ENCODE results near the gene MEGF11. TPM values are rescaled to one million over a fixed set of nuclear protein-coding genes. Genes with fewer than 3 reads are reported as not detected.

Gene MEGF11
- total RNA-seq, 2 experiments from 2014 or later = 3.3 to 6.8 TPM

GRCh38 chr15:65939901-65940617 lies 313.5 kb downstream of the MEGF11 start:
- no peaks in the 10 kb centered on the region for H4K20me1 ChIP-seq (ENCODE audit: insufficient read depth, low read length)
- no peaks in the 10 kb centered on the region for H3K9me3 ChIP-seq (ENCODE audit: low read length)
- H3K79me2 ChIP-seq (ENCODE audit: insufficient read depth, low read depth, low read length) = no peaks in the 10 kb centered on the region
- no peak for TF ChIP-seq EZH2phosphoT487 (IDR thresholded peaks at IDR 0.05; ENCODE audit: borderline replicate concordance, low read depth, low read length)
- no peak for TF ChIP-seq CTCF (conservative IDR thresholded peaks at IDR 0.05; ENCODE audit: low read length)
- H3K4me1 ChIP-seq (ENCODE audit: insufficient read depth, low read length, poor library complexity, severe bottlenecking) = no peaks in the 10 kb centered on the region
- no peak overlapping the region for H3K4me2 ChIP-seq (ENCODE audit: low read length)
- H3K36me3 ChIP-seq (ENCODE audit: insufficient read depth, low read length) = no peaks in the 10 kb centered on the region
- no peak overlapping the region for H2AFZ ChIP-seq (ENCODE audit: low read length)
- intact Hi-C loops (cut with micrococcal nuclease; ENCODE audit: unreplicated experiment) = no loop called here
- DNase-seq (ENCODE audit: low spot score) = no peak
- H3K27ac ChIP-seq (ENCODE audit: low read depth, low read length, poor library complexity, severe bottlenecking) = no peak overlapping the region
- CTCF ChIA-PET (ENCODE audit: unreplicated experiment) = no interaction called here
- POLR2A ChIA-PET = no interaction called here
- no TSS peak for BruUV-seq (replicated peaks)
- no peaks in the 10 kb centered on the region for H3K9me2 ChIP-seq (ENCODE audit: insufficient read depth, low read length)
- H3K4me3 ChIP-seq (ENCODE audit: low read depth, low read length, poor library complexity, severe bottlenecking) = no peak overlapping the region

- H2AFZ ChIP-seq (ENCODE audit: low read length) = no peak overlapping the region
- CTCF ChIA-PET (ENCODE audit: unreplicated experiment) = no interaction called here
- no peaks in the 10 kb centered on the region for H3K9me2 ChIP-seq (ENCODE audit: insufficient read depth, low read length)
- no peak overlapping the region for H3K27ac ChIP-seq (ENCODE audit: low read depth, low read length, poor library complexity, severe bottlenecking)
- H3K4me2 ChIP-seq (ENCODE audit: low read length) = no peak overlapping the region
- POLR2A ChIA-PET = interaction anchor here (0.6 kb wide), 1 partner anchor 263 kb away, joined by 5 read pairs; no protein-coding TSS in a partner anchor
- no peaks in the 10 kb centered on the region for H4K20me1 ChIP-seq (ENCODE audit: insufficient read depth, low read length)
- no peak overlapping the region for H3K4me3 ChIP-seq (ENCODE audit: low read depth, low read length, poor library complexity, severe bottlenecking)
- no peaks in the 10 kb centered on the region for H3K79me2 ChIP-seq (ENCODE audit: insufficient read depth, low read depth, low read length)
- TF ChIP-seq CTCF (conservative IDR thresholded peaks at IDR 0.05; ENCODE audit: low read length) = no peak
- TF ChIP-seq EZH2phosphoT487 (IDR thresholded peaks at IDR 0.05; ENCODE audit: borderline replicate concordance, low read depth, low read length) = no peak
- no TSS peak for BruUV-seq (replicated peaks)
- intact Hi-C loops (cut with micrococcal nuclease; ENCODE audit: unreplicated experiment) = no loop called here
- H3K4me1 ChIP-seq (ENCODE audit: insufficient read depth, low read length, poor library complexity, severe bottlenecking) = no peaks in the 10 kb centered on the region
- no peak for DNase-seq (ENCODE audit: low spot score)
- no peaks in the 10 kb centered on the region for H3K36me3 ChIP-seq (ENCODE audit: insufficient read depth, low read length)
- H3K9me3 ChIP-seq (ENCODE audit: low read length) = no peaks in the 10 kb centered on the region
Measured at GRCh38 chr15:65938604-65939003, 314.9 kb downstream of the MEGF11 start.

GRCh38 chr15:65937476-65937875 lies 316.1 kb downstream of the MEGF11 start:
- H3K4me1 ChIP-seq (ENCODE audit: insufficient read depth, low read length, poor library complexity, severe bottlenecking) = no peaks in the 10 kb centered on the region
- no peak overlapping the region for H3K4me3 ChIP-seq (ENCODE audit: low read depth, low read length, poor library complexity, severe bottlenecking)
- no peak for DNase-seq (ENCODE audit: low spot score)
- H3K4me2 ChIP-seq (ENCODE audit: low read length) = no peak overlapping the region
- no peaks in the 10 kb centered on the region for H4K20me1 ChIP-seq (ENCODE audit: insufficient read depth, low read length)
- POLR2A ChIA-PET = interaction anchor here (0.8 to 0.9 kb wide), 2 partner anchors 8 to 85 kb away, joined by 3 read pairs; no protein-coding TSS in a partner anchor
- H3K9me2 ChIP-seq (ENCODE audit: insufficient read depth, low read length) = no peaks in the 10 kb centered on the region
- no peaks in the 10 kb centered on the region for H3K79me2 ChIP-seq (ENCODE audit: insufficient read depth, low read depth, low read length)
- CTCF ChIA-PET (ENCODE audit: unreplicated experiment) = no interaction called here
- no peak overlapping the region for H2AFZ ChIP-seq (ENCODE audit: low read length)
- intact Hi-C loops (cut with micrococcal nuclease; ENCODE audit: unreplicated experiment) = no loop called here
- H3K36me3 ChIP-seq (ENCODE audit: insufficient read depth, low read length) = no peaks in the 10 kb centered on the region
- no TSS peak for BruUV-seq (replicated peaks)
- no peaks in the 10 kb centered on the region for H3K9me3 ChIP-seq (ENCODE audit: low read length)
- no peak for TF ChIP-seq CTCF (conservative IDR thresholded peaks at IDR 0.05; ENCODE audit: low read length)
- no peak for TF ChIP-seq EZH2phosphoT487 (IDR thresholded peaks at IDR 0.05; ENCODE audit: borderline replicate concordance, low read depth, low read length)
- H3K27ac ChIP-seq (ENCODE audit: low read depth, low read length, poor library complexity, severe bottlenecking) = no peak overlapping the region
